ENCODE results near the gene SLC39A7. TPM values are rescaled to one million over a fixed set of nuclear protein-coding genes. Genes with fewer than 3 reads are reported as not detected.

Gene SLC39A7
- total and polyA plus RNA-seq, 2 donors from 2014 or later, result 83.3 to 118 TPM

DNA sequence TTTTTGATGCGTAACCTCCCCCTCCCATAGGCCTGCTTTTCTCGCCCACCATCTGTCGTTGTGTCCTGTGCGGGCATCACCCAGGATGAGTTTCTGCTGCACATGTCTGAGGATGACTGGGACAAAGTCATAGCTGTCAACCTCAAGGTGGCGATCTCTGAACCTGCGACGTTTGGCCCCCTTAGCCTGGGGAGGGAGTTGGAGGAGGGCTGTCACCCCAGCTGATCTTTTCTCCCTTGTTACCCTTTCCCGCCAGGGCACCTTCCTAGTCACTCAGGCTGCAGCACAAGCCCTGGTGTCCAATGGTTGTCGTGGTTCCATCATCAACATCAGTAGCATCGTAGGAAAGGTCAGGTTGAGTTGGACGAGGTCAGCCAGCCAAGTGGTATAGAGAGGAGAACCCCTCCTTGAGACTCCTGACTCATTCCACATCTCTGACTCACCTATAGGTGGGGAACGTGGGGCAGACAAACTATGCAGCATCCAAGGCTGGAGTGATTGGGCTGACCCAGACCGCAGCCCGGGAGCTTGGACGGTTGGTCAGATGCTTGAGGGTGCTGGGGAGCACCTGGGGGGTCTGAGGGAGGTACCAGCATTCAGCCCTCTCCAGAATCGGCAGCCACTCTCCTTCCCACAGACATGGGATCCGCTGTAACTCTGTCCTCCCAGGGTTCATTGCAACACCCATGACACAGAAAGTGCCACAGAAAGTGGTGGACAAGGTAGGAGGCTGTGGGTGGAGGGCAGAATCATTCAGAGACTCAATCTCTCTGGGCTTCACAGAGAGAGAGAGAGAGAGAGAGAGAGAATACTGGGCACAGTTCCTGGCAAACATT, 4.7 kb downstream of the SLC39A7 start:
- FAIRE-seq, result no peak

GRCh38 chr6:33206027-33206863, 5.6 kb downstream of the SLC39A7 start:
- H3K27me3 ChIP-seq (ENCODE audit: control insufficient read depth, insufficient read depth, low read length), result no peaks in the 10 kb centered on the region
- H3K36me3 ChIP-seq (ENCODE audit: control insufficient read depth in 2 of 3, insufficient read depth in 3 of 3, low read length in 3 of 3), result peaks cover 11 to 31% (median 19%) of the 10 kb centered on the region in 3 donors
- DNase-seq (peak in 1 of 5 donors; percentile 55), FAIRE-seq (no peak)
- H3K4me1 ChIP-seq (ENCODE audit: control insufficient read depth in 2 of 3, insufficient read depth in 2 of 3, low read depth in 1 of 3, low read length in 3 of 3), result peaks cover 5 to 35% (median 19%) of the 10 kb centered on the region in 3 donors
- no peak overlapping the region for H3K4me3 ChIP-seq (ENCODE audit: low read length in 3 of 3)
- no peak overlapping the region for H3K27ac ChIP-seq (ENCODE audit: low read depth in 2 of 2, low read length in 2 of 2)
- no peak overlapping the region for H3K9ac ChIP-seq (ENCODE audit: low read length in 3 of 3)
- TF ChIP-seq CTCF (IDR thresholded peaks at IDR 0.05; ENCODE audit: borderline replicate concordance, extremely low read depth, insufficient read depth), result no peak
- no peaks in the 10 kb centered on the region for H3K9me3 ChIP-seq (ENCODE audit: control insufficient read depth in 2 of 3, insufficient read depth in 1 of 3, low read length in 3 of 3)
- intact Hi-C loops (cut with DNase I), result no loop called here

More for the DNA sequence above, 4.7 kb downstream of the SLC39A7 start:
- Histone ChIP-seq H3K9ac (ENCODE audit: low read length in 3 of 3) (peak overlapping the region in 2 of 3 donors; percentile 8 to 80), H3K27me3 (ENCODE audit: control insufficient read depth, insufficient read depth, low read length) (no peaks in the 10 kb centered on the region), H3K9me3 (ENCODE audit: control insufficient read depth in 2 of 3, insufficient read depth in 1 of 3, low read length in 3 of 3) (no peaks in the 10 kb centered on the region), H3K4me1 (ENCODE audit: control insufficient read depth in 2 of 3, insufficient read depth in 2 of 3, low read depth in 1 of 3, low read length in 3 of 3) (peaks cover 5 to 37% (median 19%) of the 10 kb centered on the region in 3 donors), H3K27ac (ENCODE audit: low read depth in 2 of 2, low read length in 2 of 2) (peak overlapping the region in 1 of 2 donors; percentile 78), H3K4me3 (ENCODE audit: low read length in 3 of 3) (peak overlapping the region; percentile 69 to 91 (median 78)), H3K36me3 (ENCODE audit: control insufficient read depth in 2 of 3, insufficient read depth in 3 of 3, low read length in 3 of 3) (peaks cover 11 to 27% (median 19%) of the 10 kb centered on the region in 3 donors)
- TF ChIP-seq CTCF (IDR thresholded peaks at IDR 0.05; ENCODE audit: borderline replicate concordance, extremely low read depth, insufficient read depth), result no peak
- peak in 1 of 5 donors; percentile 57 for DNase-seq
- intact Hi-C loops (cut with DNase I), result no loop called here

DNA sequence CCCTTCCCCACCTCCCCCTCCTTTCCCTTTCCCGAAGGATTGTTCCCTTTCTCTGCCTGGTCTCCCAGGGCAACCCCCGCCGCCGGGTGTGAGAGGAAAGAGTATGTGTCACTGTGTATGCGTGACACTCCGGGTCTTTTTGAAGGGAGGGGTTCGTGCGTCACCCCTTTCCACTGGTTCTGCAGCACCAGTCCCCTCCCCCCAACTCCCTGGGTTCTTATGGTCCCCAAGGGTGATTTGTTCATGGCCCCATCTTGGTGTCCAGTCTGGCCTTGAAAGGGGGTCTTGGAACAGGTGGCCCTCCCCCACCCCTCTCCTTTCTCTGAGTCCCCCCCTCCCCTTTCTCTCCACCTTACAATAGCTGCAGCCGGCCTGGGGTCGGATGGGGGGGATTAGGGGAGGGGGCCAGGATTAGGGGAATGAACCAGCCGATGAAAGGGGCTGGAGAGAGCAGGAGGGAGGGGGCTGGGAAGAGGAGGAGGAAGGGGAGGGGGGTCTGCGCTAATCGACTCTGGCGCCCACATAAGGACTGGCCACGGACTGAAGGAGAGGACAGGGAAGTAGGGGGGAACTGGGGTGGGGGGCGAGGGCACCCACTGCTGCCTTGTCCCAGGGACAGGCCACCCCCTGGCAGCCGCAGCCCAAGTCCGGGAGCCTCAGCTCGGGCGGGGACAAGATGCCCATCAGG, 6.3 kb downstream of the SLC39A7 start:
- Histone ChIP-seq H3K27ac (ENCODE audit: low read depth in 2 of 2, low read length in 2 of 2) (no peak overlapping the region), H3K4me1 (ENCODE audit: control insufficient read depth in 2 of 3, insufficient read depth in 2 of 3, low read depth in 1 of 3, low read length in 3 of 3) (peaks cover 3 to 27% (median 16%) of the 10 kb centered on the region in 3 donors), H3K4me3 (ENCODE audit: low read length in 3 of 3) (peak overlapping the region in 2 of 3 donors; percentile 31 to 94), H3K9me3 (ENCODE audit: control insufficient read depth in 2 of 3, insufficient read depth in 1 of 3, low read length in 3 of 3) (no peaks in the 10 kb centered on the region), H3K27me3 (ENCODE audit: control insufficient read depth, insufficient read depth, low read length) (no peaks in the 10 kb centered on the region), H3K36me3 (ENCODE audit: control insufficient read depth in 2 of 3, insufficient read depth in 3 of 3, low read length in 3 of 3) (peaks cover 9 to 34% (median 19%) of the 10 kb centered on the region in 3 donors), H3K9ac (ENCODE audit: low read length in 3 of 3) (peak overlapping the region in 1 of 3 donors; percentile 100)
- TF ChIP-seq CTCF (IDR thresholded peaks at IDR 0.05; ENCODE audit: borderline replicate concordance, extremely low read depth, insufficient read depth), result no peak
- intact Hi-C loops (cut with DNase I), result no loop called here
- peak in 4 of 5 donors; percentile 36 to 80 (median 64) for DNase-seq
- no peak for FAIRE-seq

Data from kidney (tissue), 14 donors.